Bronchial smooth muscle cell (primary cell): ENCODE results near the gene SMPD1. TPM values are rescaled to one million over a fixed set of nuclear protein-coding genes. Genes with fewer than 3 reads are reported as not detected.

Source experiments
- total RNA-seq: library from RNA; depleted of rRNA; stranded (reverse); fragments of >200 nt; gene quantifications from 2 replicates; pipeline ENCODE4 v1.2.1, GENCODE V29; 2014

Gene SMPD1
- 40.0 and 41.3 TPM in 2 replicates for total RNA-seq

DNA sequence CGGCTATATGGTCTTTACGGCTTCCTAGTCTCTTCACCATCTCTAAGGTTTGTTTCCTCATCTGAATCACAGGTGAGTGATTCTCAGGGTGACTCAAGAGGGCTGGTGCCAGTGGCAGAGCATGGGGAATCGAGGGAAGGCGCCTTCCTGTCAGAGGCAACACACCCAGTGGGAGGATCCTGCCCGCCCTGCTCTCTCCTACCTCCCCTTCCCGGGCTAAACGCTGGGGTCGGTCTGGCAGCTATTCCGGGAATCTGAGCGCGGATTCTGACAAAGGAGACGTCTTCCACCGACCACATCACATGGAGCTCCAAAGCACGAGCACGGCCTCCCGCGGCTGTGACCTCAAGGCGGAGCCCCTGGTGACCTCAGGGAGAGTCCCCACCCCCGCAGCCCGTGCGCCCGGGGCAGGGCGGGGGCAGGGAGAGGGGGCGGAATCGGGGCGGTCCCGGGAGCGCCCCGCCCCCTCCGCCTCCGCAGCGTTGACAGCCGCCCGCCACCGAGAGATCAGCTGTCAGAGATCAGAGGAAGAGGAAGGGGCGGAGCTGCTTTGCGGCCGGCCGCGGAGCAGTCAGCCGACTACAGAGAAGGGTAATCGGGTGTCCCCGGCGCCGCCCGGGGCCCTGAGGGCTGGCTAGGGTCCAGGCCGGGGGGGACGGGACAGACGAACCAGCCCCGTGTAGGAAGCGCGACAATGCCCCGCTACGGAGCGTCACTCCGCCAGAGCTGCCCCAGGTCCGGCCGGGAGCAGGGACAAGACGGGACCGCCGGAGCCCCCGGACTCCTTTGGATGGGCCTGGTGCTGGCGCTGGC lies at the start of gene SMPD1:
SMPD1 (plus strand) TSS at position 570 of the 813 bp plus-strand sequence; CDS start at position 695, 125 bp downstream.

GRCh38 chr11:6419009-6419631 lies 28.8 kb downstream of the SMPD1 start, which contains the start of gene APBB1:
APBB1 (minus strand) TSS chr11:6419094; CDS start chr11:6411347, 7,747 bp downstream.

DNA sequence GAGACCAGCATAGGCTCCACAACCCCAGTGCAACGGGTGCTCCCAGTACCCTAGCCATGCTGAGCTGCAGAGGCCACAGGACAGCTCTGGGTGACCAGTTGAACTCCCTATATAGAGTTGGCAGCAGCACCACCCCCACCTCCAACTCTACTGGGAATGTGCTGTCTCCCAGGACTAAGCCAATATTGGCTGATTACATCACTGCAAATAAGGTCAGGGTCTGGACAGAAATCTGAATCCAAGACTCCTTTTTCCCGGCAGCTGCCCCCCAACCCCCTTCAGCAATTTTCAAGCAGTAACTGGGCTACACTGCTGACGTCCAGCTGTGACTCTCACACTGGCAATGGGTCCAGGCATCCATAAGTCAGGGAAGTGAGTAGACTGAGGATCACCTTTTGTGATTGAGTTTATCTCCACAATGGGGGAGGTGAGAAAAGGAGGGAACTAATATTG lies 50.7 kb downstream of the SMPD1 start, which contains the start of gene HPX:
HPX (minus strand) TSS at position 82 of the 453 bp plus-strand sequence; CDS start at position 58, 24 bp downstream.

Other genes starting within 250 kb of the SMPD1 start
- gene OR52B2, start 220.1 kb upstream of the SMPD1 start, total RNA-seq, result not detected in 2 replicates
- not detected in 2 replicates for gene OR52W1, start 191.2 kb upstream of the SMPD1 start, total RNA-seq
- gene C11orf42, start 184.9 kb upstream of the SMPD1 start, total RNA-seq, result not detected in 2 replicates
- gene FHIP1B, start 155.8 kb upstream of the SMPD1 start, total RNA-seq, result 6.0 and 6.3 TPM in 2 replicates
- gene CNGA4, start 151.4 kb upstream of the SMPD1 start, total RNA-seq, result 0.09 and 0.16 TPM in 2 replicates
- 0.09 TPM in 1 of 2 replicates, not detected in the other for gene CCKBR, start 130.6 kb upstream of the SMPD1 start, total RNA-seq
- gene CAVIN3, start 70.0 kb upstream of the SMPD1 start, total RNA-seq, result 133 and 181 TPM in 2 replicates
- 53.4 and 69.9 TPM in 2 replicates for gene APBB1, start 28.6 kb downstream of the SMPD1 start, total RNA-seq
- 0.63 and 0.77 TPM in 2 replicates for gene HPX, start 50.5 kb downstream of the SMPD1 start, total RNA-seq
- 27.4 and 42.2 TPM in 2 replicates for gene TRIM3, start 83.5 kb downstream of the SMPD1 start, total RNA-seq
- 40.8 and 48.5 TPM in 2 replicates for gene ARFIP2, start 90.9 kb downstream of the SMPD1 start, total RNA-seq
- gene TIMM10B, start 91.0 kb downstream of the SMPD1 start, total RNA-seq, result 30.8 and 31.7 TPM in 2 replicates
- gene DNHD1, start 106.8 kb downstream of the SMPD1 start, total RNA-seq, result 6.1 and 6.4 TPM in 2 replicates
- 5.1 and 6.9 TPM in 2 replicates for gene RRP8, start 213.1 kb downstream of the SMPD1 start, total RNA-seq
- 137 and 176 TPM in 2 replicates for gene ILK, start 213.3 kb downstream of the SMPD1 start, total RNA-seq
- 58.7 and 78.2 TPM in 2 replicates for gene TAF10, start 221.7 kb downstream of the SMPD1 start, total RNA-seq
- gene TPP1, start 228.9 kb downstream of the SMPD1 start, total RNA-seq, result 53.4 and 73.6 TPM in 2 replicates